CD14-positive monocyte (primary cell): ENCODE results near the gene ZDHHC7. TPM values are rescaled to one million over a fixed set of nuclear protein-coding genes. Genes with fewer than 3 reads are reported as not detected.

Experiments used
- DNase-seq, 3 donors: peaks; one replicate each; pipeline ENCODE4 v3.0.0-alpha.2; 2011 to 2022
- H2AFZ ChIP-seq: 2 replicates; pipeline ENCODE4 v1.6.0; 2012; ENCODE audit warnings: mild to moderate bottlenecking, low read depth, low read length, inconsistent platforms; ENCODE audit not compliant: insufficient read depth, poor library complexity, severe bottlenecking
- H3K27ac ChIP-seq, 2 donors: 1 replicate in 1 of 2; 2 replicates in 1 of 2; pipeline ENCODE4 v1.5.1; 2012 to 2013; ENCODE audit warnings: low read length in 2 of 2, control low read depth in 1 of 2, inconsistent platforms in 1 of 2, low read depth in 1 of 2, mild to moderate bottlenecking in 1 of 2
- H3K27me3 ChIP-seq, 2 donors: one replicate each; pipeline versions ENCODE4 v1.6.0 to v1.6.1; 2011 to 2013; ENCODE audit warnings: low read length in 2 of 2; ENCODE audit not compliant: control insufficient read depth in 2 of 2, insufficient read depth in 2 of 2
- H3K36me3 ChIP-seq, 2 donors: replicated peaks in 1 of 2; 1 replicate in 1 of 2; 2 replicates in 1 of 2; pipeline versions ENCODE4 v1.5.1 to v1.6.1; 2012 to 2013; ENCODE audit warnings: low read length in 2 of 2, control low read depth in 1 of 2, inconsistent platforms in 1 of 2, mild to moderate bottlenecking in 1 of 2; ENCODE audit not compliant: insufficient read depth in 2 of 2, control insufficient read depth in 1 of 2
- H3K4me1 ChIP-seq, 2 donors: 1 replicate in 1 of 2; 2 replicates in 1 of 2; pipeline versions ENCODE4 v1.5.1 to v1.6.1; 2012 to 2013; ENCODE audit warnings: low read length in 2 of 2, control low read depth in 1 of 2, inconsistent platforms in 1 of 2, mild to moderate bottlenecking in 1 of 2, moderate library complexity in 1 of 2; ENCODE audit not compliant: insufficient read depth in 2 of 2, control insufficient read depth in 1 of 2
- H3K4me2 ChIP-seq: replicated peaks from 2 replicates; pipeline ENCODE3; 2012; ENCODE audit warnings: low read length, moderate library complexity, mild to moderate bottlenecking; ENCODE audit not compliant: poor library complexity, severe bottlenecking; ENCODE audit errors: extremely low read depth
- H3K4me3 ChIP-seq, 3 experiments: fragments of 200-600 bp in 1 of 3; sonication (generic) in 1 of 3; replicated peaks in 1 of 3; 1 replicate in 2 of 3; 2 replicates in 1 of 3; pipeline ENCODE4 v1.5.1; 2011 to 2013; ENCODE audit warnings: low read length in 3 of 3, mild to moderate bottlenecking in 3 of 3, control low read depth in 2 of 3, low read depth in 2 of 3, inconsistent platforms in 1 of 3, moderate library complexity in 1 of 3
- H3K79me2 ChIP-seq: 2 replicates; pipeline ENCODE4 v1.6.0; 2012; ENCODE audit warnings: mild to moderate bottlenecking, control low read depth, inconsistent platforms, low read length, moderate library complexity; ENCODE audit not compliant: insufficient read depth
- H3K9ac ChIP-seq: 2 replicates; pipeline ENCODE4 v1.6.0; 2017; ENCODE audit warnings: low read length, mild to moderate bottlenecking; ENCODE audit not compliant: insufficient read depth, poor library complexity, severe bottlenecking
- H3K9me3 ChIP-seq, 2 donors: replicated peaks in 1 of 2; 1 replicate in 1 of 2; 2 replicates in 1 of 2; pipeline versions ENCODE4 v1.5.1 to v1.6.1; 2012 to 2013; ENCODE audit warnings: low read length in 2 of 2, control low read depth in 1 of 2; ENCODE audit not compliant: control insufficient read depth in 1 of 2, insufficient read depth in 1 of 2
- H4K20me1 ChIP-seq: 2 replicates; pipeline ENCODE4 v1.6.0; 2012; ENCODE audit warnings: mild to moderate bottlenecking, low read length, control low read depth, moderate library complexity; ENCODE audit not compliant: insufficient read depth
- H3K27ac Mint-ChIP-seq, 7 donors: one replicate each; pipeline ENCODE4 v1.8.0; 2020; ENCODE audit warnings: mild to moderate bottlenecking in 7 of 7, mixed read lengths in 7 of 7, moderate library complexity in 6 of 7, inconsistent platforms in 2 of 7
- H3K27me3 Mint-ChIP-seq, 3 donors: one replicate each; pipeline ENCODE4 v1.8.0; 2021 to 2022; ENCODE audit warnings: low read depth in 3 of 3, mild to moderate bottlenecking in 3 of 3, mixed read lengths in 3 of 3, moderate library complexity in 3 of 3, inconsistent platforms in 1 of 3
- H3K36me3 Mint-ChIP-seq, 2 donors: one replicate each; pipeline ENCODE4 v1.8.0; 2020; ENCODE audit warnings: mixed read lengths in 2 of 2, inconsistent platforms in 1 of 2, mild to moderate bottlenecking in 1 of 2
- H3K4me1 Mint-ChIP-seq: one replicate; pipeline ENCODE4 v1.8.0; 2020; ENCODE audit warnings: mild to moderate bottlenecking, mixed read lengths
- H3K4me3 Mint-ChIP-seq, 2 donors: one replicate each; pipeline ENCODE4 v1.8.0; 2020; ENCODE audit warnings: mild to moderate bottlenecking in 2 of 2, mixed read lengths in 2 of 2, moderate library complexity in 1 of 2
- H3K9me3 Mint-ChIP-seq, 7 donors: one replicate each; pipeline ENCODE4 v1.8.0; 2020 to 2022; ENCODE audit warnings: mixed read lengths in 7 of 7, mild to moderate bottlenecking in 6 of 7, moderate library complexity in 6 of 7, inconsistent platforms in 2 of 7
- WGBS: methylation state at CpG from one replicate; pipeline ENCODE4 v1.1.5; 2013; ENCODE audit warnings: missing lambda C conversion rate; ENCODE audit not compliant: insufficient coverage; 5-methylcytosine and 5-hydroxymethylcytosine counted together
- intact Hi-C, 2 donors: fragments of 100-400 bp; cut with micrococcal nuclease; formaldehyde crosslinking; loops; one replicate each; pipeline versions ENCODE4 v1.15.0 to v1.15.1; 2023
- polyA plus RNA-seq, 3 donors: library from polyadenylated mRNA; depleted of rRNA in 1 of 3; unstranded in 2 of 3; stranded (reverse) in 1 of 3; fragments of 300-500 nt in 2 of 3; fragments of >200 nt in 1 of 3; fragmentation: Illumina TruSeq in 2 of 3; gene quantifications; 1 replicate in 2 of 3; 2 replicates in 1 of 3; pipeline ENCODE4 v1.2.3, GENCODE V29; 2012 to 2021
- TF ChIP-seq, protein P1 (sequence below): fragments of 200-600 bp; IDR thresholded peaks from one replicate; pipeline ENCODE4 v1.8.0; 2022; ENCODE audit warnings: antibody characterized with exemption, mild to moderate bottlenecking

Gene ZDHHC7
- polyA plus RNA-seq, 3 donors, result 99.7 to 189 (median 129) TPM

DNA sequence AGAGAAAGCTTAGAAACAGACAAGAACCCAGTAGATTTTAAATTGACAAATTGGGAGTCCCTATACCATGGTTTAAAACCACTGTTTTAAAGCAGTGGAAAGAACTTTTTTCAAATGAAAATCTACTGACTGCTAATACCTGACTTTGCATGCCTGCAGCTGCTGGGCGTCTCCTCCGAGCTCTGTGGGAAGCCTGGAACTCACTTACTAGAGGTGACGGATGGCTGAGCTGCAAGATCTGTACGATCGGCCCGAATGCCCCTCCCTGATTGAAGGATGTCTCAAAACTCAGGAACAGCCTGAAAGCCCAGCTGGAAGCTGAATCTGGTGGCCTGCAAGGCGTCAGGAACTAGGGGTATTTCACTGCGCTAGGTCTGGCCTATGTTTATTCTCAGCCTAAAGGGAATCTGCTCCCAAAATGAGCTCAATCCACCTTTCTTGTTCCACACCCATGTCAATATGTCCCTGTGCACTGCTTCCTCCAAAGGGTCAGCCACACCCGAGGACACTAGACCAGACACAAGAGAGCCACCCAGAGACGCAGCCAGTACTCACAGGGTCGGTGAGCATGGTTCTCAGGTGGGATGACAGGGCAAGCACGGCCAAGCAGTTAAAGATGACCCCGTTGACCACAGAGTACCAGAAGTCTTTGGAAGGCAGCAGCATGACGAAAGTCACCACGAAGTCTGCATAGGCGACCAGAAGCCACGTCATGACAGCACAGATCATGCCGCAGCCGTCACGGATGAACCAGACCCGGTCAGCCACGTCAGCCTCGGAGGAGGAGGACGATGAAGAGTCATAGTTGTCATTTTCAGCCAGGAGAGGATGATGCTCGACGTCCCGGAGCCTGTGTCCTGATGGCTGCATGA is 21.4 kb downstream of the ZDHHC7 start:
- WGBS, result 87% methylated on average over 23 of the region's 27 CpGs
- Mint-ChIP-seq H3K4me3 (no peak overlapping the region), H3K9me3 (peaks cover 0 to 2% (median 0%) of the 10 kb centered on the region in 7 donors), H3K27me3 (peaks cover 0 to 3% (median 0%) of the 10 kb centered on the region in 3 donors), H3K36me3 (peaks cover 89 to 98% of the 10 kb centered on the region in 2 donors), H3K27ac (peak overlapping the region in 3 of 7 donors; percentile 75 to 84 (median 80)), H3K4me1 (peaks cover 75% of the 10 kb centered on the region)
- Histone ChIP-seq H3K9me3 (no peaks in the 10 kb centered on the region), H3K4me1 (peaks cover 56 to 78% of the 10 kb centered on the region in 2 donors), H3K36me3 (peaks cover 83 to 92% of the 10 kb centered on the region in 2 donors), H2AFZ (no peak overlapping the region), H3K79me2 (peaks cover 96% of the 10 kb centered on the region), H3K27ac (peak overlapping the region in 1 of 2 donors; percentile 50), H4K20me1 (peaks cover 42% of the 10 kb centered on the region), H3K4me2 (no peak overlapping the region), H3K4me3 (no peak overlapping the region), H3K9ac (no peak overlapping the region), H3K27me3 (no peaks in the 10 kb centered on the region)
- TF ChIP-seq, protein P1, sequence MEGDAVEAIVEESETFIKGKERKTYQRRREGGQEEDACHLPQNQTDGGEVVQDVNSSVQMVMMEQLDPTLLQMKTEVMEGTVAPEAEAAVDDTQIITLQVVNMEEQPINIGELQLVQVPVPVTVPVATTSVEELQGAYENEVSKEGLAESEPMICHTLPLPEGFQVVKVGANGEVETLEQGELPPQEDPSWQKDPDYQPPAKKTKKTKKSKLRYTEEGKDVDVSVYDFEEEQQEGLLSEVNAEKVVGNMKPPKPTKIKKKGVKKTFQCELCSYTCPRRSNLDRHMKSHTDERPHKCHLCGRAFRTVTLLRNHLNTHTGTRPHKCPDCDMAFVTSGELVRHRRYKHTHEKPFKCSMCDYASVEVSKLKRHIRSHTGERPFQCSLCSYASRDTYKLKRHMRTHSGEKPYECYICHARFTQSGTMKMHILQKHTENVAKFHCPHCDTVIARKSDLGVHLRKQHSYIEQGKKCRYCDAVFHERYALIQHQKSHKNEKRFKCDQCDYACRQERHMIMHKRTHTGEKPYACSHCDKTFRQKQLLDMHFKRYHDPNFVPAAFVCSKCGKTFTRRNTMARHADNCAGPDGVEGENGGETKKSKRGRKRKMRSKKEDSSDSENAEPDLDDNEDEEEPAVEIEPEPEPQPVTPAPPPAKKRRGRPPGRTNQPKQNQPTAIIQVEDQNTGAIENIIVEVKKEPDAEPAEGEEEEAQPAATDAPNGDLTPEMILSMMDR, result no peak
- no peak for DNase-seq
- intact Hi-C loops, result loop anchor here in 1 of 2 donors (5.0 to 10.0 kb wide), 2 partner anchors 37 to 395 kb away; partner anchors contain the start of gene KIAA0513

DNA sequence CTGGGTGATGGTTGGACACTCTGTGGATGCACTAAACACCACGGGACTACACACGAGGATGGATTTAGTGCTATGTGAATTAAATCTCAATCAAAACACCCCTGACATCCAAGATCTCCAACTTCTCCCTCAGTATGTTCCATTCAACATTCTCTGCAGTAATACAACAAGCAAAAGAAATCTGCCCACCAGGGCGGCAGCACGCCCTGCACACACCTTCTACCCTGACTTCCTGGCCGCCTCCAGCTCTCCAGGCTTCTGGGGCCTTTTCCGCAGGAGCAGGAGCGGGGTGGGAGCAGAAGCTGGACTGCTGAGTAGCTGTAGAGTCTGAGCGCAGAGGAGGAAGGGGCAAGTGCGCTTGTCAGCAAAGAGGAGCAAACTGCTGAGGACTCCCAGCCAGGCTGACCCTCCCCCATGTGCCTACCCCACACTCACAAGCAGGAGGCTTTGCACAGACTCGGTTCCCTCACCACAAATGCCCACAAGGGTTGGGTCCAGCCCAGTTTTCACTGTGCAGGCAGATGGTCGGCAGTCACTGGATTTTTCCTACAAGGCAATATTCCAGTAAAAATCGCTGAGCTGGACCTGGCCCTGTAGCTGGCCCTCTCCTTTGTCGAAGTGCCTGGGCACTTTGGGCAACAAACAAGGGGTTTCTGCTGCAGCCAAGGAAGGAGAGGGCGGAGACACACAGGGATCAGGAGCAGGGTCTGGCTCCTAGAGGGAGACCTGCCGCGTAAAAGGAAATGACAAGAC is 22.8 kb downstream of the ZDHHC7 start:
- Histone ChIP-seq H3K27ac (peak overlapping the region in 1 of 2 donors; percentile 36), H3K4me2 (no peak overlapping the region), H3K4me1 (peaks cover 56 to 78% of the 10 kb centered on the region in 2 donors), H2AFZ (no peak overlapping the region), H3K9me3 (no peaks in the 10 kb centered on the region), H3K79me2 (peaks cover 92% of the 10 kb centered on the region), H3K9ac (no peak overlapping the region), H3K36me3 (peaks cover 76 to 93% of the 10 kb centered on the region in 2 donors), H3K4me3 (no peak overlapping the region), H3K27me3 (no peaks in the 10 kb centered on the region), H4K20me1 (peaks cover 47% of the 10 kb centered on the region)
- TF ChIP-seq, protein P1, result no peak
- no peak for DNase-seq
- peaks cover 74% of the 10 kb centered on the region for H3K4me1 Mint-ChIP-seq
- H3K27me3 Mint-ChIP-seq, result peaks cover 0 to 3% (median 0%) of the 10 kb centered on the region in 3 donors
- H3K36me3 Mint-ChIP-seq, result peaks cover 84 to 96% of the 10 kb centered on the region in 2 donors
- WGBS, result 99% methylated on average over 7 of the region's 16 CpGs
- intact Hi-C loops, result loop anchor here in 1 of 2 donors (10.0 kb wide), 1 partner anchor 394 kb away; no protein-coding TSS in a partner anchor
- H3K9me3 Mint-ChIP-seq, result no peaks in the 10 kb centered on the region
- H3K4me3 Mint-ChIP-seq, result no peak overlapping the region
- peak overlapping the region; percentile 38 to 97 (median 58) for H3K27ac Mint-ChIP-seq
